ENCODE data around the gene REXO1. TPM values are rescaled to one million over a fixed set of nuclear protein-coding genes. Genes with fewer than 3 reads are reported as not detected.
"Not testable (repeated sequence)": the region's sequence is repeated elsewhere in the genome, so short reads cannot be mapped to it uniquely, and the experiment has no call there.

REXO1 gene
- total and polyA plus RNA-seq, 2 donors from 2014 or later, result 12.1 to 36.8 TPM

- no peaks in the 10 kb centered on the region for H3K9me3 ChIP-seq (ENCODE audit: control insufficient read depth in 2 of 3, insufficient read depth in 1 of 3, low read length in 3 of 3)
- FAIRE-seq (no peak), DNase-seq (peak; percentile 91 to 97 (median 95))
- H3K4me1 ChIP-seq (ENCODE audit: control insufficient read depth in 2 of 3, insufficient read depth in 2 of 3, low read depth in 1 of 3, low read length in 3 of 3), result peaks cover 0 to 32% (median 13%) of the 10 kb centered on the region in 3 donors
- TF ChIP-seq CTCF (IDR thresholded peaks at IDR 0.05; ENCODE audit: borderline replicate concordance, extremely low read depth, insufficient read depth), result no peak
- no peaks in the 10 kb centered on the region for H3K27me3 ChIP-seq (ENCODE audit: control insufficient read depth, insufficient read depth, low read length)
- H3K9ac ChIP-seq (ENCODE audit: low read length in 3 of 3), result peak overlapping the region; percentile 66 to 87 (median 71)
- H3K27ac ChIP-seq (ENCODE audit: low read depth in 2 of 2, low read length in 2 of 2), result peak overlapping the region; percentile 87 to 89
- intact Hi-C loops (cut with DNase I), result no loop called here
- H3K36me3 ChIP-seq (ENCODE audit: control insufficient read depth in 2 of 3, insufficient read depth in 3 of 3, low read length in 3 of 3), result no peaks in the 10 kb centered on the region
- H3K4me3 ChIP-seq (ENCODE audit: low read length in 3 of 3), result peak overlapping the region; percentile 72 to 91 (median 81)
Measured at GRCh38 chr19:1875646-1876495, 27.6 kb upstream of the REXO1 start.

- Histone ChIP-seq H3K4me1 (ENCODE audit: control insufficient read depth in 2 of 3, insufficient read depth in 2 of 3, low read depth in 1 of 3, low read length in 3 of 3) (peaks cover 0 to 29% (median 13%) of the 10 kb centered on the region in 3 donors), H3K27ac (ENCODE audit: low read depth in 2 of 2, low read length in 2 of 2) (peak overlapping the region; percentile 87 to 89), H3K9ac (ENCODE audit: low read length in 3 of 3) (peak overlapping the region; percentile 66 to 87 (median 71)), H3K4me3 (ENCODE audit: low read length in 3 of 3) (peak overlapping the region; percentile 72 to 91 (median 81))
- FAIRE-seq; H3K27me3 ChIP-seq (ENCODE audit: control insufficient read depth, insufficient read depth, low read length); H3K36me3 ChIP-seq (ENCODE audit: control insufficient read depth in 2 of 3, insufficient read depth in 3 of 3, low read length in 3 of 3); intact Hi-C loops (cut with DNase I); DNase-seq; H3K9me3 ChIP-seq (ENCODE audit: control insufficient read depth in 2 of 3, insufficient read depth in 1 of 3, low read length in 3 of 3): not testable (repeated sequence)
Measured at GRCh38 chr19:1875265-1875645, 27.0 kb upstream of the REXO1 start.

DNA sequence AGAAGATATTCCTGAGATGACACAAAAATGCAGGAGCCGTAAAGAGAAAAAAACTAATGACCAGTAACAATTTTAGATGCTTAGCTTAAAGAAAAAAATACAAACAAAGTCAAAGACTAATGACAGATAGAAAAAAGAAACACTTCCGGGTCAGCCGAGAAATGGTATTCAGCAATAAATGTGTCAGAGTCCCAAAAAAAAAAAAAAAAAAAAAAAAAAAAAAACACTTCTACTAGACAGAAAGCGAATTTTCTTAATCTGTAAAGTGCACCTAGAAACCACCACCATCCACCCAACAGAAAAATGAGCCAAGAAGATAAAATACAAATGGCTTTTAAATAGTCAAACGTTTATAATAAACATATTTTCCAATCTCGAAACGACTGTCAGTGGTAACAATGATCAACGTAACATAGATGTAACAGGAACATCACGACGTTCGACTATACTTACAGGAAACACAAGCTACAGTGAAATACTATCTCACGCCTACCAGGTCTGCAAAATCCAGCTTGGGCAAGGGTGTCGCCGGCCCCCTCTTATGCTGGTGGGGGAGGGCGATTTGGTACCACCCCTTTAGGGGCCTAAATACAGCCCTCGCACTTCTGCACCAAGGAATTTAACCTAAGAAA lies 26.4 kb upstream of the REXO1 start:
- no peak for FAIRE-seq

More for the DNA sequence above, 26.4 kb upstream of the REXO1 start:
- Histone ChIP-seq H3K27me3 (ENCODE audit: control insufficient read depth, insufficient read depth, low read length) (no peaks in the 10 kb centered on the region), H3K4me1 (ENCODE audit: control insufficient read depth in 2 of 3, insufficient read depth in 2 of 3, low read depth in 1 of 3, low read length in 3 of 3) (peaks cover 0 to 28% (median 13%) of the 10 kb centered on the region in 3 donors), H3K9me3 (ENCODE audit: control insufficient read depth in 2 of 3, insufficient read depth in 1 of 3, low read length in 3 of 3) (no peaks in the 10 kb centered on the region), H3K4me3 (ENCODE audit: low read length in 3 of 3) (peak overlapping the region; percentile 72 to 91 (median 81)), H3K9ac (ENCODE audit: low read length in 3 of 3) (peak overlapping the region in 1 of 3 donors; percentile 87), H3K27ac (ENCODE audit: low read depth in 2 of 2, low read length in 2 of 2) (peak overlapping the region in 1 of 2 donors; percentile 53), H3K36me3 (ENCODE audit: control insufficient read depth in 2 of 3, insufficient read depth in 3 of 3, low read length in 3 of 3) (no peaks in the 10 kb centered on the region)
- DNase-seq, result peak in 2 of 5 donors; percentile 36 to 46
- no peak for TF ChIP-seq CTCF (IDR thresholded peaks at IDR 0.05; ENCODE audit: borderline replicate concordance, extremely low read depth, insufficient read depth)
- intact Hi-C loops (cut with DNase I), result no loop called here
